Osteoblast (primary cell): ENCODE results near the gene ZNF385A. TPM values are rescaled to one million over a fixed set of nuclear protein-coding genes. Genes with fewer than 3 reads are reported as not detected.

Experiments
- DNase-seq: peaks from one replicate; pipeline ENCODE4 v3.0.0; 2011; ENCODE audit warnings: low spot score, mixed read lengths; ENCODE audit not compliant: insufficient read length; ENCODE audit errors: missing footprints
- H2AFZ ChIP-seq: 2 replicates; pipeline ENCODE4 v1.6.0; 2011; ENCODE audit warnings: mild to moderate bottlenecking, low read length
- H3K27ac ChIP-seq: 2 replicates; pipeline ENCODE4 v1.5.1; 2011; ENCODE audit warnings: mild to moderate bottlenecking, low read depth, low read length, moderate library complexity
- H3K27me3 ChIP-seq: 2 replicates; pipeline ENCODE4 v1.6.0; 2012; ENCODE audit warnings: mild to moderate bottlenecking, control low read depth, inconsistent platforms, low read length, moderate library complexity; ENCODE audit not compliant: insufficient read depth
- H3K36me3 ChIP-seq: 2 replicates; pipeline ENCODE4 v1.5.1; 2011; ENCODE audit warnings: mild to moderate bottlenecking, low read length, control low read depth, moderate library complexity; ENCODE audit not compliant: insufficient read depth
- H3K4me1 ChIP-seq: 2 replicates; pipeline ENCODE4 v1.5.1; 2011; ENCODE audit warnings: mild to moderate bottlenecking, low read length, control low read depth, moderate library complexity; ENCODE audit not compliant: insufficient read depth
- H3K4me2 ChIP-seq: 2 replicates; pipeline ENCODE4 v1.6.0; 2011; ENCODE audit warnings: mild to moderate bottlenecking, low read length; ENCODE audit not compliant: insufficient read depth
- H3K4me3 ChIP-seq: fragments of 200-600 bp; sonication (generic); 3 replicates; pipeline ENCODE4 v1.5.1; 2012; ENCODE audit warnings: mild to moderate bottlenecking, low read length, inconsistent platforms; ENCODE audit not compliant: insufficient read depth
- H3K79me2 ChIP-seq: 2 replicates; pipeline ENCODE4 v1.6.0; 2012; ENCODE audit warnings: mild to moderate bottlenecking, low read length, control low read depth, inconsistent platforms; ENCODE audit not compliant: insufficient read depth
- H3K9me3 ChIP-seq: 2 replicates; pipeline ENCODE4 v1.5.1; 2011; ENCODE audit warnings: low read depth, low read length, control low read depth
- H4K20me1 ChIP-seq: 2 replicates; pipeline ENCODE4 v1.6.0; 2012; ENCODE audit warnings: mild to moderate bottlenecking, low read length, control low read depth; ENCODE audit not compliant: insufficient read depth
- total RNA-seq: library from RNA; depleted of rRNA; stranded (reverse); fragments of >200 nt; gene quantifications from 2 replicates; pipeline ENCODE4 v1.2.3, GENCODE V29; 2012
- TF ChIP-seq, protein P1 (sequence below): IDR thresholded peaks from 2 replicates; pipeline ENCODE4 v1.5.1; 2011; ENCODE audit warnings: mild to moderate bottlenecking, low read depth, low read length, moderate library complexity; ENCODE audit errors: extremely low read depth

ZNF385A gene
- total RNA-seq, 1 donor = 0.72 TPM

DNA sequence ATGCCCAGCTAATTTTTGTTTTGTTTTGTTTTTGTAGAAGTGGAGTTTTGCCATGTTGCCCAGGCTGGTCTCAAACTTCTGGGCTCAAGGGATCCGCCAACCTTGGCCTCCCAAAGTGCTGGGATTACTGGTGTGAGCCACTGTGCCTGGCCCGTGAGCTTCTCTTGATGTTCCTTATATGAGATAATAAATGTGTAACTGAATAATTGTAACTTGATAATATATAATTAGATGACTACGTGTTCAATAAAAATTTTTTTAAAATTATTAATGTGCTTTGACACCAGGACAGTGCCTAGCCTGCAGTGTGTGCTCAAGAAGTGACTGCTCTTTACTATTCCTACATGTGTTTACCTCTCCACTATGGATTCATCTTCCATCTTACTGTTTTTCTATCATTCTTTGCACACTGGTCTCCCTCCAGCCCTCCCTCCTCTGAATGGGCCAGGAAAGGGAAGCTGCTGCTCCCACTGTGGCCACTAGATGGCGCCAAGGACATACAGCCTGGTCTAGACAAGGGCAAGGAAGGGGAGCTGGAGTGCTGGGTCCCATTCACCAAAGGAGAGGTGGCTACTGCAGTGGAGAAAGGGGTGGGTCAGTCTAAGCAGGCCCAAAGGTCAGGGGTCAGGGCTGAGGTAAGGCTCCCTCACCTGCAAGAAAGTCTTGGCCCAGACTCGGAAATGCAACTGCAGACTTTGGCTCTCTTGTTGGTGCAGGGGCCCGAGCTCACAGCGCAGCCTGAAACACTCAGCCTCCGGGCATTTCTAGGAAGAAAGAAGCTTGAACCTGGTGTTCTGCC is 14.7 kb upstream of the ZNF385A start:
- Histone ChIP-seq H3K27me3 (no peaks in the 10 kb centered on the region), H3K4me2 (no peak overlapping the region), H2AFZ (no peak overlapping the region), H4K20me1 (peaks cover 61% of the 10 kb centered on the region), H3K36me3 (peaks cover 100% of the 10 kb centered on the region), H3K4me3 (no peak overlapping the region), H3K27ac (no peak overlapping the region), H3K4me1 (no peaks in the 10 kb centered on the region), H3K9me3 (no peaks in the 10 kb centered on the region), H3K79me2 (peaks cover 10% of the 10 kb centered on the region)
- TF ChIP-seq, protein P1, sequence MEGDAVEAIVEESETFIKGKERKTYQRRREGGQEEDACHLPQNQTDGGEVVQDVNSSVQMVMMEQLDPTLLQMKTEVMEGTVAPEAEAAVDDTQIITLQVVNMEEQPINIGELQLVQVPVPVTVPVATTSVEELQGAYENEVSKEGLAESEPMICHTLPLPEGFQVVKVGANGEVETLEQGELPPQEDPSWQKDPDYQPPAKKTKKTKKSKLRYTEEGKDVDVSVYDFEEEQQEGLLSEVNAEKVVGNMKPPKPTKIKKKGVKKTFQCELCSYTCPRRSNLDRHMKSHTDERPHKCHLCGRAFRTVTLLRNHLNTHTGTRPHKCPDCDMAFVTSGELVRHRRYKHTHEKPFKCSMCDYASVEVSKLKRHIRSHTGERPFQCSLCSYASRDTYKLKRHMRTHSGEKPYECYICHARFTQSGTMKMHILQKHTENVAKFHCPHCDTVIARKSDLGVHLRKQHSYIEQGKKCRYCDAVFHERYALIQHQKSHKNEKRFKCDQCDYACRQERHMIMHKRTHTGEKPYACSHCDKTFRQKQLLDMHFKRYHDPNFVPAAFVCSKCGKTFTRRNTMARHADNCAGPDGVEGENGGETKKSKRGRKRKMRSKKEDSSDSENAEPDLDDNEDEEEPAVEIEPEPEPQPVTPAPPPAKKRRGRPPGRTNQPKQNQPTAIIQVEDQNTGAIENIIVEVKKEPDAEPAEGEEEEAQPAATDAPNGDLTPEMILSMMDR = peak; percentile 100
- peak; percentile 98 for DNase-seq

DNA sequence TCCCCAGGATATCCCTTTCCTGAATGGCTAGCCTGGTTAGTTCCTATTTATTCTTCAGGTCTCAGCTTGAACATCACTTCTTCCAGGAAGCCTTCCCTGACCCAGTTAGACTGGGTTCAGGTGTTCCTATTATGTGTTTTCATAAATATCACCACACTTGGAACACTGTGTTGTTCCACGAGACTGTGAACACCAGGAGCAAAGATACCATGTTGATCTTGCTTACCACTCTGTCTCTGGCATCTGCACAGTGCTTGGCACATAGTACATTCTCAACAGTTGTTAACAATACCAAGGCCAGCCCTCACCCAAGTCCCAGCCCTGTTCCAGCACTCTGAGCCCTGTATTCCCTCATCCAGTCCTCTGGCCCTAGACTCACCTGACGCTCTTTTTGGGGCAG is 13.7 kb upstream of the ZNF385A start:
- peaks cover 99% of the 10 kb centered on the region for H3K36me3 ChIP-seq
- DNase-seq = no peak
- H4K20me1 ChIP-seq = peaks cover 59% of the 10 kb centered on the region
- TF ChIP-seq, protein P1 = no peak
- no peaks in the 10 kb centered on the region for H3K4me1 ChIP-seq
- no peak overlapping the region for H3K27ac ChIP-seq
- H2AFZ ChIP-seq = no peak overlapping the region
- H3K4me3 ChIP-seq = no peak overlapping the region
- H3K9me3 ChIP-seq = no peaks in the 10 kb centered on the region
- no peaks in the 10 kb centered on the region for H3K27me3 ChIP-seq
- H3K4me2 ChIP-seq = no peak overlapping the region
- peaks cover 4% of the 10 kb centered on the region for H3K79me2 ChIP-seq

DNA sequence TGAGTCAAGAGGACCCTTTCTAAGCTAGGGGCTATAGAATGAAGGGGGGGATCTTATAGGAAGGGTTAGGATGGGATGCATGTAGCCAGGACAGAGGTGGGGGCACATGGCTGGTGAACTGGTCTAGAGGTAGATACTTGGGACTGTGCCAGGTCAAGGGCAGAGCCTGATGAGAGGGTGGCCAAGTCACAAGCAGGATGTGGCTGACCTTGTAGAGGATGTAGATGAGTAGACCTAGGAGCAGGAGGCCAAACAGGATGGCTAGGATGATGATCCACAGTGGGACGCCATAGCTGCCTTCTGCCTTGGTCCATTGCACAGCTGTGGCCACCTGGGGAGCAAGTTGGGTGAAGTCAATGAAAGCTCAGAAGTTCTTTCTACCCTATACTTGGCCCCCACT is 12.6 kb upstream of the ZNF385A start:
- Histone ChIP-seq H4K20me1 (peaks cover 57% of the 10 kb centered on the region), H2AFZ (no peak overlapping the region), H3K36me3 (peaks cover 95% of the 10 kb centered on the region), H3K4me2 (no peak overlapping the region), H3K4me3 (no peak overlapping the region), H3K79me2 (peaks cover 4% of the 10 kb centered on the region), H3K27ac (no peak overlapping the region), H3K9me3 (no peaks in the 10 kb centered on the region), H3K27me3 (no peaks in the 10 kb centered on the region), H3K4me1 (no peaks in the 10 kb centered on the region)
- DNase-seq = peak; percentile 11
- TF ChIP-seq, protein P1 = no peak

DNA sequence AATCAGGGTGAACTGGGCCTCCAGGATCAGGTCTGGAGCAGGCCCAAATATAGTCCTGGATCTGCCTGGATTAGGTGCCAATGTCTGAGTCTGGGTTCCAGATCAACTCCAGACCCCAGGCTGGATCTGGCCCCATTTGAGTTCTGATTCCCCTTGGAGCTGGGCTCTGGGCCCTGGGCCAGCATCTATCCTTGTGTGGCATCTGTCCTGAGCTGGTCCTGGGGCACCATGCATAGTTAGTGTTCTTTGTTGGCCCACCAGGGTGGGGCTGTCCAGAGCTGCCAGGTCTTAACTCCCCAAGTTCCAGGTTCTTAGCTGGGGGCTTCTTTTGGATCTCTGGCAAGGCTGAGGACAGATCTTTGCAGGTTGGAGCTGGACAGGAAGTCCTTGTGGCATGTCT is 11.0 kb upstream of the ZNF385A start:
- no peaks in the 10 kb centered on the region for H3K9me3 ChIP-seq
- H3K4me1 ChIP-seq = no peaks in the 10 kb centered on the region
- H3K4me2 ChIP-seq = no peak overlapping the region
- TF ChIP-seq, protein P1 = no peak
- no peak for DNase-seq
- H2AFZ ChIP-seq = no peak overlapping the region
- no peak overlapping the region for H3K4me3 ChIP-seq
- H3K36me3 ChIP-seq = peaks cover 79% of the 10 kb centered on the region
- H3K79me2 ChIP-seq = no peaks in the 10 kb centered on the region
- no peaks in the 10 kb centered on the region for H3K27me3 ChIP-seq
- H3K27ac ChIP-seq = no peak overlapping the region
- peaks cover 43% of the 10 kb centered on the region for H4K20me1 ChIP-seq
